H1 (cell line): Measurements from ENCODE around the gene TGFBR2. TPM values are rescaled to one million over a fixed set of nuclear protein-coding genes. Genes with fewer than 3 reads are reported as not detected.

Experiments
- CTCF ChIA-PET: fragments of 300-600 bp; sonication (Branson Sonifier 250); formaldehyde crosslinking; loops from one replicate; lab custom pipeline; 2021; ENCODE audit not compliant: partially characterized antibody; lab: Charles Lee
- POLR2A ChIA-PET: fragments of 300-600 bp; sonication (Branson Sonifier 250); formaldehyde crosslinking; loops from one replicate; lab custom pipeline; 2021; ENCODE audit warnings: inconsistent platforms; ENCODE audit not compliant: partially characterized antibody; lab: Charles Lee
- DNase-seq, 2 experiments: peaks; one replicate each; pipeline versions ENCODE4 v3.0.0 to v3.0.0-alpha.2; 2010 to 2022; ENCODE audit warnings: low spot score in 2 of 2, low read depth in 1 of 2, mixed read lengths in 1 of 2
- FAIRE-seq: peaks from 2 replicates; lab custom pipeline; 2011; peaks lifted over from hg19 to GRCh38; lab: Jason Lieb, UNC
- H2AFZ ChIP-seq: 2 replicates; pipeline ENCODE4 v1.8.1; 2012; ENCODE audit warnings: low read length, inconsistent platforms
- H2AK5ac ChIP-seq: 2 replicates; pipeline ENCODE4 v1.6.1; 2013; ENCODE audit warnings: low read depth, low read length
- H2BK120ac ChIP-seq: replicated peaks from 2 replicates; pipeline ENCODE3; 2013; ENCODE audit warnings: low read depth, low read length, inconsistent platforms
- H2BK12ac ChIP-seq: 2 replicates; pipeline ENCODE4 v1.6.1; 2013; ENCODE audit warnings: low read depth, low read length
- H2BK15ac ChIP-seq: 2 replicates; pipeline ENCODE4 v1.6.1; 2013; ENCODE audit warnings: low read length
- H2BK20ac ChIP-seq: 2 replicates; pipeline ENCODE4 v1.6.1; 2013; ENCODE audit warnings: low read length
- H2BK5ac ChIP-seq: 2 replicates; pipeline ENCODE4 v1.6.1; 2013; ENCODE audit warnings: low read depth, low read length
- H3K14ac ChIP-seq: 2 replicates; pipeline ENCODE4 v1.6.1; 2013; ENCODE audit warnings: inconsistent platforms; ENCODE audit not compliant: insufficient read length
- H3K18ac ChIP-seq: 2 replicates; pipeline ENCODE4 v1.6.1; 2013; ENCODE audit warnings: low read length; ENCODE audit errors: extremely low read depth
- H3K23ac ChIP-seq: 2 replicates; pipeline ENCODE4 v1.6.1; 2013; ENCODE audit warnings: inconsistent platforms; ENCODE audit not compliant: insufficient read length
- H3K23me2 ChIP-seq: 2 replicates; pipeline ENCODE4 v1.6.1; 2013; ENCODE audit warnings: low read depth, low read length
- H3K27ac ChIP-seq: 2 replicates; pipeline ENCODE4 v1.6.1; 2011; ENCODE audit warnings: low read depth, low read length, inconsistent platforms
- H3K27me3 ChIP-seq, 4 experiments: replicated peaks in 1 of 4; 1 replicate in 1 of 4; 2 replicates in 3 of 4; pipeline versions ENCODE4 v1.6.1 to v1.8.1; 2011 to 2013; ENCODE audit warnings: low read length in 3 of 4, mild to moderate bottlenecking in 3 of 4, inconsistent platforms in 2 of 4, mixed read lengths in 2 of 4, moderate library complexity in 1 of 4; ENCODE audit not compliant: control insufficient read depth in 3 of 4, insufficient read depth in 3 of 4; ENCODE audit errors: extremely low read depth in 1 of 4
- H3K36me3 ChIP-seq, 4 experiments: 2 replicates each; pipeline versions ENCODE4 v1.6.1 to v1.8.1; 2011 to 2013; ENCODE audit warnings: mild to moderate bottlenecking in 4 of 4, low read length in 3 of 4, moderate library complexity in 2 of 4, control low read depth in 1 of 4, inconsistent platforms in 1 of 4; ENCODE audit not compliant: insufficient read depth in 4 of 4, control insufficient read depth in 2 of 4
- H3K4ac ChIP-seq: replicated peaks from 2 replicates; pipeline ENCODE3; 2013; ENCODE audit warnings: low read length, low read depth, mixed read lengths, inconsistent platforms; ENCODE audit not compliant: insufficient read length
- H3K4me1 ChIP-seq, 4 experiments: replicated peaks in 1 of 4; 1 replicate in 1 of 4; 2 replicates in 3 of 4; pipeline versions ENCODE4 v1.6.1 to v1.8.1; 2011 to 2013; ENCODE audit warnings: low read length in 3 of 4, inconsistent platforms in 2 of 4, mixed read lengths in 1 of 4; ENCODE audit not compliant: insufficient read depth in 4 of 4, control insufficient read depth in 3 of 4
- H3K4me2 ChIP-seq, 2 experiments: 2 replicates each; pipeline versions ENCODE4 v1.6.1 to v1.8.1; 2011 to 2013; ENCODE audit warnings: low read depth in 2 of 2, low read length in 2 of 2, control low read depth in 1 of 2, inconsistent platforms in 1 of 2, mild to moderate bottlenecking in 1 of 2; ENCODE audit not compliant: insufficient read depth in 1 of 2
- H3K4me3 ChIP-seq, 4 experiments: fragments of 200-600, 300-600 bp in 1 of 4; sonication (generic), shearing (Covaris generic), sonication (Bioruptor Twin) in 1 of 4; 2 replicates each; pipeline versions ENCODE4 v1.5.1 to v1.8.1; 2011 to 2016; ENCODE audit warnings: low read length in 4 of 4, low read depth in 3 of 4, control low read depth in 2 of 4, inconsistent platforms in 2 of 4, mild to moderate bottlenecking in 2 of 4, mixed read lengths in 1 of 4, moderate library complexity in 1 of 4; ENCODE audit not compliant: insufficient read depth in 2 of 4; ENCODE audit errors: extremely low read depth in 1 of 4
- H3K56ac ChIP-seq: replicated peaks from 2 replicates; pipeline ENCODE3; 2013; ENCODE audit warnings: low read depth, mild to moderate bottlenecking, mixed read lengths, low read length, inconsistent platforms; ENCODE audit not compliant: insufficient read length
- H3K79me1 ChIP-seq: 2 replicates; pipeline ENCODE4 v1.6.1; 2013; ENCODE audit warnings: low read depth, low read length, control low read depth
- H3K79me2 ChIP-seq, 2 experiments: 2 replicates each; pipeline versions ENCODE4 v1.6.1 to v1.8.1; 2012 to 2013; ENCODE audit warnings: low read length in 2 of 2, mild to moderate bottlenecking in 2 of 2, inconsistent platforms in 1 of 2; ENCODE audit not compliant: insufficient read depth in 2 of 2, control insufficient read depth in 1 of 2
- H3K9ac ChIP-seq, 4 experiments: replicated peaks in 1 of 4; 1 replicate in 1 of 4; 2 replicates in 3 of 4; pipeline versions ENCODE4 v1.6.1 to v1.8.1; 2011 to 2013; ENCODE audit warnings: low read depth in 3 of 4, low read length in 3 of 4, control low read depth in 2 of 4, mild to moderate bottlenecking in 2 of 4, moderate library complexity in 2 of 4, inconsistent platforms in 1 of 4; ENCODE audit errors: extremely low read depth in 1 of 4
- H3K9me3 ChIP-seq, 2 experiments: 2 replicates each; pipeline versions ENCODE4 v1.6.1 to v1.8.1; 2012 to 2013; ENCODE audit warnings: mild to moderate bottlenecking in 2 of 2, moderate library complexity in 2 of 2, control low read depth in 1 of 2, inconsistent platforms in 1 of 2, low read depth in 1 of 2, low read length in 1 of 2, mixed read lengths in 1 of 2; ENCODE audit not compliant: insufficient read depth in 2 of 2
- H4K20me1 ChIP-seq, 2 experiments: replicated peaks in 1 of 2; 2 replicates each; pipeline versions ENCODE3 to v1.8.1; 2011 to 2013; ENCODE audit warnings: inconsistent platforms in 2 of 2, low read length in 2 of 2, mild to moderate bottlenecking in 1 of 2; ENCODE audit not compliant: insufficient read depth in 2 of 2, control insufficient read depth in 1 of 2
- H4K5ac ChIP-seq: 2 replicates; pipeline ENCODE4 v1.6.1; 2013; ENCODE audit warnings: low read length, low read depth, mixed read lengths, inconsistent platforms; ENCODE audit not compliant: insufficient read length
- H4K8ac ChIP-seq: 2 replicates; pipeline ENCODE4 v1.8.0; 2013; ENCODE audit warnings: mild to moderate bottlenecking, moderate library complexity, low read length, inconsistent platforms; ENCODE audit not compliant: insufficient read depth; ENCODE audit errors: extremely low read depth
- H4K91ac ChIP-seq: replicated peaks from 2 replicates; pipeline ENCODE3; 2013; ENCODE audit warnings: low read length, mixed read lengths, inconsistent platforms; ENCODE audit not compliant: insufficient read length
- BACH1 ChIP-seq: IDR thresholded peaks from 2 replicates; pipeline ENCODE4 v1.6.1; 2012; ENCODE audit warnings: low read length, improper control_type of control experiment
- CBX5 ChIP-seq: fragments of 300-800, 300-1000 bp; sonication (generic); IDR thresholded peaks from 2 replicates; pipeline ENCODE4 v1.7.1; 2016; ENCODE audit warnings: antibody characterized with exemption, low read length, low read depth
- CEBPB ChIP-seq: IDR thresholded peaks from 2 replicates; pipeline ENCODE4 v1.6.1; 2012; ENCODE audit warnings: low read depth, low read length
- CHD2 ChIP-seq: IDR thresholded peaks from 2 replicates; pipeline ENCODE4 v1.6.1; 2012; ENCODE audit warnings: low read length, improper control_type of control experiment
- HDAC6 ChIP-seq: IDR thresholded peaks from one replicate; pipeline ENCODE4 v1.7.1; 2012; ENCODE audit warnings: low read depth, mild to moderate bottlenecking, inconsistent platforms, low read length, moderate library complexity
- KDM5A ChIP-seq: fragments of 200-600 bp; IDR thresholded peaks from 2 replicates; pipeline ENCODE4 v1.7.1; 2012; ENCODE audit warnings: mild to moderate bottlenecking, low read length, inconsistent platforms, mixed read lengths
- RBBP5 ChIP-seq: IDR thresholded peaks from 2 replicates; pipeline ENCODE4 v1.7.1; 2012; ENCODE audit warnings: low read depth, mild to moderate bottlenecking, inconsistent platforms, low read length, moderate library complexity, borderline replicate concordance
- RNF2 ChIP-seq: fragments of 200-900, 300-1000 bp; sonication (generic); IDR thresholded peaks from 2 replicates; pipeline ENCODE4 v1.7.1; 2016; ENCODE audit warnings: borderline replicate concordance, low read depth, mild to moderate bottlenecking, antibody characterized with exemption, low read length; ENCODE audit not compliant: poor library complexity, severe bottlenecking; ENCODE audit errors: missing control alignments
- RXRA ChIP-seq: IDR thresholded peaks from 2 replicates; pipeline ENCODE4 v1.6.1; 2011; ENCODE audit warnings: low read depth, mild to moderate bottlenecking, low read length, moderate library complexity; ENCODE audit not compliant: insufficient read depth
- SIX5 ChIP-seq: IDR thresholded peaks from 2 replicates; pipeline ENCODE4 v1.6.1; 2011; ENCODE audit warnings: mild to moderate bottlenecking, low read depth, low read length
- TAF7 ChIP-seq: optimal IDR thresholded peaks from 2 replicates; pipeline ENCODE3; 2011; ENCODE audit warnings: low read depth, mild to moderate bottlenecking, inconsistent platforms, low read length, moderate library complexity, borderline replicate concordance
- YY1 ChIP-seq: IDR thresholded peaks from 2 replicates; pipeline ENCODE4 v1.6.1; 2011; ENCODE audit warnings: low read depth, mild to moderate bottlenecking, low read length
- WGBS, 2 experiments: shearing (Covaris generic) in 1 of 2; methylation state at CpG; one replicate each; pipeline versions ENCODE4 v1.1.6 to v1.1.7; 2013 to 2015; ENCODE audit warnings: low lambda C conversion rate in 2 of 2, mixed read lengths in 2 of 2, inconsistent platforms in 1 of 2, low coverage in 1 of 2, missing lambda C conversion rate in 1 of 2; ENCODE audit not compliant: insufficient replicate concordance in 2 of 2, insufficient coverage in 1 of 2, insufficient read length in 1 of 2; ENCODE audit errors: extremely low coverage in 1 of 2, missing lambda C conversion rate in 1 of 2; 5-methylcytosine and 5-hydroxymethylcytosine counted together
- polyA plus RNA-seq, 7 experiments: library from polyadenylated mRNA; depleted of rRNA in 3 of 7; stranded (reverse) in 5 of 7; unstranded in 2 of 7; fragments of >200 nt in 5 of 7; fragments of 200-250 nt in 2 of 7; gene quantifications; 1 replicate in 5 of 7; 2 replicates in 1 of 7; 4 replicates in 1 of 7; pipeline versions ENCODE4 v1.2.1 to v1.2.3, GENCODE V29; 2011 to 2013; ENCODE audit warnings: missing spikeins in 2 of 7, mixed read lengths in 2 of 7
- total RNA-seq: library from RNA; stranded (reverse); fragmentation: NEBNext Ultra II Directional; extraction: Animal tissue kit (Norgen Biotek cat#: 25700); gene quantifications from 2 replicates; pipeline ENCODE4 v1.2.1, GENCODE V29; 2021

Gene TGFBR2
- total and polyA plus RNA-seq, 2 of the 8 experiments (the other 6 are each of a cell fraction or from before 2014, with no cell fraction given): 4.2 to 7.4 TPM

- FAIRE-seq (no peak), DNase-seq (no peak)
- Histone ChIP-seq H3K23me2 (no peaks in the 10 kb centered on the region; the same call in 1 of the 2 replicates), H2BK15ac (no peak overlapping the region), H3K9ac (peak overlapping the region in 1 of 4 experiments; percentile 17; a peak in 1 of 7 replicates), H3K18ac (no peak overlapping the region), H3K27ac (no peak overlapping the region), H3K14ac (no peak overlapping the region), H3K9me3 (no peaks in the 10 kb centered on the region), H2AK5ac (no peak overlapping the region), H2BK12ac (no peak overlapping the region), H3K4ac (no peak overlapping the region), H4K91ac (no peak overlapping the region), H3K23ac (no peak overlapping the region), H3K27me3 (no peaks in the 10 kb centered on the region), H3K56ac (no peak overlapping the region), H3K4me2 (peak overlapping the region in 1 of 2 experiments; percentile 49; a peak in 1 of 4 replicates), H4K5ac (no peak overlapping the region), H3K4me3 (no peak overlapping the region), H3K36me3 (peaks cover 0 to 28% (median 16%) of the 10 kb centered on the region in 4 experiments; a peak in 7 of 8 replicates), H3K4me1 (peaks cover 0 to 6% (median 3%) of the 10 kb centered on the region in 4 experiments; a peak in 2 of 7 replicates), H2BK120ac (no peak overlapping the region), H2AFZ (no peak overlapping the region), H3K79me2 (0 out of 4 replicates have a peak, but pooled peaks cover 0 to 1% of the 10 kb centered on the region in 2 experiments), H4K20me1 (peaks cover 0 to 1% of the 10 kb centered on the region in 2 experiments), H4K8ac (no peak overlapping the region), H3K79me1 (no peaks in the 10 kb centered on the region), H2BK20ac (no peak overlapping the region), H2BK5ac (no peak overlapping the region)
- ChIA-PET CTCF (interaction anchor here (0.6 to 0.9 kb wide), 2 partner anchors 10 to 1981 kb away, joined by 3 read pairs; no protein-coding TSS in a partner anchor), POLR2A (interaction anchor here (0.9 to 1.2 kb wide), 2 partner anchors 9 to 16 kb away, joined by 3 to 5 read pairs; no protein-coding TSS in a partner anchor)
- 78% methylated on average over 5 of the region's 5 CpGs; no CpG with 5 or more reads in 1 of the 2 experiments for WGBS, 2 experiments
- TF ChIP-seq RNF2 (no peak), SIX5 (no peak), CBX5 (no peak), KDM5A (no peak), TAF7 (no peak), YY1 (no peak), BACH1 (no peak), RBBP5 (no peak), HDAC6 (no peak), CHD2 (no peak), RXRA (no peak), CEBPB (no peak)
These were observed 42.4 kb downstream of the TGFBR2 start for GRCh38 chr3:30648670-30649357.
